Panc1 (cell line): ENCODE data around the gene ONECUT1. TPM values are rescaled to one million over a fixed set of nuclear protein-coding genes. Genes with fewer than 3 reads are reported as not detected.
A peak's percentile ranks its signal among the peaks of the same experiment; 100 is the strongest.

ENCODE experiments used
- ATAC-seq: fragments of 200-7000 bp; cut with Tn5 transposase; 2 replicates; pipeline ENCODE4 v1.9.1; 2020; ENCODE audit warnings: mild to moderate bottlenecking, moderate library complexity
- BruUV-seq: library from RNA; stranded (reverse); fragments of 400-500 nt; replicated peaks from 2 replicates; lab custom pipeline; 2021; lab: Mats Ljungman, UMichigan
- CTCF ChIA-PET: fragments of 300-600 bp; sonication (Branson Sonifier 250); formaldehyde crosslinking; loops from one replicate; lab custom pipeline; 2022; ENCODE audit warnings: antibody characterized with exemption; lab: Charles Lee
- POLR2A ChIA-PET: fragments of 300-600 bp; sonication (Branson Sonifier 250); formaldehyde crosslinking; loops from one replicate; lab custom pipeline; 2022; ENCODE audit warnings: antibody characterized with exemption; lab: Charles Lee
- DNase-seq: peaks from one replicate; pipeline ENCODE4 v3.0.0-alpha.2; 2010; ENCODE audit warnings: low read depth, low spot score
- H3K27ac ChIP-seq: 2 replicates; pipeline ENCODE4 v1.5.1; 2011; ENCODE audit warnings: mild to moderate bottlenecking, low read length, inconsistent platforms
- H3K27me3 ChIP-seq: fragments of 200-500 bp; sonication (Bioruptor generic); 2 replicates; pipeline ENCODE4 v1.6.0; 2014; ENCODE audit warnings: low read length, inconsistent platforms; ENCODE audit not compliant: control insufficient read depth, insufficient read depth
- H3K36me3 ChIP-seq: fragments of 200-500 bp; sonication (Bioruptor generic); 2 replicates; pipeline ENCODE4 v1.5.1; 2014; ENCODE audit warnings: inconsistent platforms, mild to moderate bottlenecking, low read length, moderate library complexity; ENCODE audit not compliant: control insufficient read depth, insufficient read depth
- H3K4me1 ChIP-seq: 2 replicates; pipeline ENCODE4 v1.5.1; 2011; ENCODE audit warnings: inconsistent platforms, mild to moderate bottlenecking, low read length, moderate library complexity; ENCODE audit not compliant: control insufficient read depth, insufficient read depth
- H3K4me3 ChIP-seq, 2 experiments: 2 replicates each; pipeline ENCODE4 v1.5.1; 2011 to 2012; ENCODE audit warnings: low read depth in 2 of 2, low read length in 2 of 2, mild to moderate bottlenecking in 2 of 2, inconsistent platforms in 1 of 2, moderate library complexity in 1 of 2
- H3K9me3 ChIP-seq: fragments of 200-500 bp; sonication (Bioruptor generic); 2 replicates; pipeline ENCODE4 v1.5.1; 2014; ENCODE audit warnings: low read depth, mild to moderate bottlenecking, inconsistent platforms, low read length, moderate library complexity; ENCODE audit not compliant: control insufficient read depth, insufficient read depth
- POLR2AphosphoS5 ChIP-seq: IDR thresholded peaks from 2 replicates; pipeline ENCODE4 v1.6.1; 2012; ENCODE audit warnings: mild to moderate bottlenecking, low read depth, low read length, moderate library complexity
- SIN3A ChIP-seq: IDR thresholded peaks from 2 replicates; pipeline ENCODE4 v1.6.1; 2012; ENCODE audit warnings: low read depth, mild to moderate bottlenecking, low read length, moderate library complexity, borderline replicate concordance; ENCODE audit not compliant: insufficient read depth
- TCF7L2 ChIP-seq: IDR thresholded peaks from 2 replicates; pipeline ENCODE4 v1.6.1; 2011; ENCODE audit warnings: mild to moderate bottlenecking, low read depth, low read length, inconsistent platforms
- in situ Hi-C: cut with HindIII; loops from 2 replicates; pipeline ENCODE4 v1.10.0; 2016; ENCODE audit warnings: low sequenced_read_pairs, low pct_unique_long_range_greater_than_20kb
- intact Hi-C: fragments of 100-400 bp; cut with micrococcal nuclease; formaldehyde crosslinking; loops from one replicate; pipeline ENCODE4 v1.10.0; 2022; ENCODE audit not compliant: unreplicated experiment
- total RNA-seq: library from RNA; stranded (reverse); gene quantifications from one replicate; pipeline ENCODE4 v1.2.1, GENCODE V29; 2021; ENCODE audit not compliant: unreplicated experiment
- TF ChIP-seq, protein P1 (sequence below), 2 experiments: IDR thresholded peaks; 2 replicates each; pipeline ENCODE4 v1.6.1; 2011 to 2012; ENCODE audit warnings: low read depth in 2 of 2, control low read depth in 1 of 2, low read length in 1 of 2, mild to moderate bottlenecking in 1 of 2, moderate library complexity in 1 of 2; ENCODE audit not compliant: insufficient read depth in 1 of 2
- TF ChIP-seq, protein P2 (sequence below): fragments of 450-650 bp; IDR thresholded peaks from 2 replicates; pipeline ENCODE4 v1.5.1; 2017; ENCODE audit warnings: mild to moderate bottlenecking

ONECUT1 gene
- total RNA-seq, 1 experiment from 2014 or later, result 0.18 TPM

DNA sequence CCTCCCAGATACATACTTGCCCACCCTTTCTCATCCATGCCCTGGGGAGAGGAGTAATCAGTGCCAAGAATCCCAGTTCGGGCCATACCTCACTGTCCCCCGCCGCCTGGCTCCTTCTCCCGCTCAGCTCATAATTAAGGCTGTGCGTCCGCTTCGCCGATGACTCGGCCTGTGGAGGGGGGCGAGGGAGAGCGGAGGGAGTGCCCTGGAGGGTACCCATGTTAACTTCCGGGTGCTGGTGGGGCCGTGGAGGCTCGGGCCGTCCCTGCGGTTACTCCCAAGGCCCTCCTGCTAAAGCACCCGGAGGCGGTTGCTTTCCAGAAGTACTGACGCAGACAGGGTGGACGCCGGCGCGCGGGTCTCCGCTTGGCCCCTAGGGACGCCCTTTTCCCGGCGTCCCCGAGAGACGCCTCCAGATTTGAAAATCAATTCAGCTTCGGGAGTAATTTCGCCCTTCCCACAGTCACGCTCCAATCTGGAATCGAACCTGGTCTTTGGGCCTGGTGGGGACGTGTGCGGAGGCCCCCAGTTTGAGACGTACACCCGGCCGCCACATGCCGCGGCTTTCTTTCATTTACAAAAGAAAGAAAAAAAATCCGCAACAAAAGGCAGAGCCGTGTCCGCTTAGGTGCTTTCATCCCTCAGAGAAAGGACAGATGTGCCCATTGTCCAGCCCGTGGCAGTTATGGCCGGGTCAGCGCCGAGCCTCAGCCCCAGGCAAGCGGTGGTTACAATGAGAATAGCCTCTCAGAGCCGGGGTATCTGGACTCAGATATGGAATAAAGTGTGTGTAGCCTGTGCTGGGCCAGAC lies 1.0 kb upstream of the ONECUT1 start:
- H3K4me1 ChIP-seq, result peaks cover 15% of the 10 kb centered on the region
- ATAC-seq, result no peak
- peaks cover 12% of the 10 kb centered on the region for H3K27me3 ChIP-seq
- POLR2A ChIA-PET, result no interaction called here
- TF ChIP-seq, protein P1, sequence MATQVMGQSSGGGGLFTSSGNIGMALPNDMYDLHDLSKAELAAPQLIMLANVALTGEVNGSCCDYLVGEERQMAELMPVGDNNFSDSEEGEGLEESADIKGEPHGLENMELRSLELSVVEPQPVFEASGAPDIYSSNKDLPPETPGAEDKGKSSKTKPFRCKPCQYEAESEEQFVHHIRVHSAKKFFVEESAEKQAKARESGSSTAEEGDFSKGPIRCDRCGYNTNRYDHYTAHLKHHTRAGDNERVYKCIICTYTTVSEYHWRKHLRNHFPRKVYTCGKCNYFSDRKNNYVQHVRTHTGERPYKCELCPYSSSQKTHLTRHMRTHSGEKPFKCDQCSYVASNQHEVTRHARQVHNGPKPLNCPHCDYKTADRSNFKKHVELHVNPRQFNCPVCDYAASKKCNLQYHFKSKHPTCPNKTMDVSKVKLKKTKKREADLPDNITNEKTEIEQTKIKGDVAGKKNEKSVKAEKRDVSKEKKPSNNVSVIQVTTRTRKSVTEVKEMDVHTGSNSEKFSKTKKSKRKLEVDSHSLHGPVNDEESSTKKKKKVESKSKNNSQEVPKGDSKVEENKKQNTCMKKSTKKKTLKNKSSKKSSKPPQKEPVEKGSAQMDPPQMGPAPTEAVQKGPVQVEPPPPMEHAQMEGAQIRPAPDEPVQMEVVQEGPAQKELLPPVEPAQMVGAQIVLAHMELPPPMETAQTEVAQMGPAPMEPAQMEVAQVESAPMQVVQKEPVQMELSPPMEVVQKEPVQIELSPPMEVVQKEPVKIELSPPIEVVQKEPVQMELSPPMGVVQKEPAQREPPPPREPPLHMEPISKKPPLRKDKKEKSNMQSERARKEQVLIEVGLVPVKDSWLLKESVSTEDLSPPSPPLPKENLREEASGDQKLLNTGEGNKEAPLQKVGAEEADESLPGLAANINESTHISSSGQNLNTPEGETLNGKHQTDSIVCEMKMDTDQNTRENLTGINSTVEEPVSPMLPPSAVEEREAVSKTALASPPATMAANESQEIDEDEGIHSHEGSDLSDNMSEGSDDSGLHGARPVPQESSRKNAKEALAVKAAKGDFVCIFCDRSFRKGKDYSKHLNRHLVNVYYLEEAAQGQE (IDR thresholded peaks at IDR 0.05; ENCODE audit: insufficient read depth in 1 of 2, low read depth in 2 of 2, low read length in 1 of 2), result no peak
- TF ChIP-seq TCF7L2, result no peak
- no peak for TF ChIP-seq SIN3A
- TF ChIP-seq POLR2AphosphoS5, result no peak
- TF ChIP-seq, protein P2, sequence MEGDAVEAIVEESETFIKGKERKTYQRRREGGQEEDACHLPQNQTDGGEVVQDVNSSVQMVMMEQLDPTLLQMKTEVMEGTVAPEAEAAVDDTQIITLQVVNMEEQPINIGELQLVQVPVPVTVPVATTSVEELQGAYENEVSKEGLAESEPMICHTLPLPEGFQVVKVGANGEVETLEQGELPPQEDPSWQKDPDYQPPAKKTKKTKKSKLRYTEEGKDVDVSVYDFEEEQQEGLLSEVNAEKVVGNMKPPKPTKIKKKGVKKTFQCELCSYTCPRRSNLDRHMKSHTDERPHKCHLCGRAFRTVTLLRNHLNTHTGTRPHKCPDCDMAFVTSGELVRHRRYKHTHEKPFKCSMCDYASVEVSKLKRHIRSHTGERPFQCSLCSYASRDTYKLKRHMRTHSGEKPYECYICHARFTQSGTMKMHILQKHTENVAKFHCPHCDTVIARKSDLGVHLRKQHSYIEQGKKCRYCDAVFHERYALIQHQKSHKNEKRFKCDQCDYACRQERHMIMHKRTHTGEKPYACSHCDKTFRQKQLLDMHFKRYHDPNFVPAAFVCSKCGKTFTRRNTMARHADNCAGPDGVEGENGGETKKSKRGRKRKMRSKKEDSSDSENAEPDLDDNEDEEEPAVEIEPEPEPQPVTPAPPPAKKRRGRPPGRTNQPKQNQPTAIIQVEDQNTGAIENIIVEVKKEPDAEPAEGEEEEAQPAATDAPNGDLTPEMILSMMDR, result peak; percentile 55; the same call in 1 of the 2 replicates
- H3K36me3 ChIP-seq, result no peaks in the 10 kb centered on the region
- H3K9me3 ChIP-seq, result no peaks in the 10 kb centered on the region
- H3K4me3 ChIP-seq, result peak overlapping the region; percentile 54 to 70
- no TSS peak for BruUV-seq
- in situ Hi-C loops, result no loop called here
- CTCF ChIA-PET, result interaction anchor here (0.6 kb wide), 1 partner anchor 75 kb away, joined by 5 read pairs; no protein-coding TSS in a partner anchor
- H3K27ac ChIP-seq, result no peak overlapping the region
- intact Hi-C loops, result no loop called here
- DNase-seq, result no peak

DNA sequence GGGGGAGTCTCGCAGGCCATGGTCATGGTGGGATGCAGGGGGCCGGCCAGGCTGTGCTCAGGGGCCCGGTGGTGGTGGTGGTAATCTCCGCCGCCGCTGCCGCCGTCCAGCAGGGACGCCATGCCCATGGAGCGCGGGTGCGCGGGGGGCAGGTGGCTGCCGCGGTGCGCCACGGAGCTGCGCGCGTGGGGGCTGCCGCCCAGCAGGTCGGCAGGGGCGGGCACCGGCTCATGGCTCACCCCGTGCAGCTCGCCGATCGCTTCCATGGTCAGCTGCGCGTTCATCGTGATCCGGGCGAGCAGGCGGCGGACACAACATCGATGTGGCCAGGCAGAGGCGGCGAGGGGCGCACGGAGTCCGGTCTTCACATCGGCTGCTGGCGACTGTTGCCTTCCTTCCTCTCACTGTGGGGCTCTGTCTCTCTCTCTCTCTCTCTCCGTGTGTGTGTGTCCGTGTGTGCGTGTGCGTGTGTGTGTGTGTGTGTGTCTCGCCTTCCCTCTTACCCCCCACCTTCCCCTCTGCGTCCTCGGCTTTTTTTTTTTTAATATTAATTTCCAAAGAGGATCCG lies 451 bp downstream of the ONECUT1 start:
- H3K36me3 ChIP-seq, result no peaks in the 10 kb centered on the region
- peak; percentile 31 for ATAC-seq
- no peak for DNase-seq
- ChIA-PET POLR2A (interaction anchor here (0.7 kb wide), 1 partner anchor 257 kb away, joined by 4 read pairs; no protein-coding TSS in a partner anchor), CTCF (no interaction called here)
- peaks cover 26% of the 10 kb centered on the region for H3K4me1 ChIP-seq
- BruUV-seq, result no TSS peak
- peaks cover 21% of the 10 kb centered on the region for H3K27me3 ChIP-seq
- TF ChIP-seq TCF7L2, result no peak
- TF ChIP-seq, protein P2, result 0 out of 2 replicates have a peak, but pooled peaks have one; percentile 5
- intact Hi-C loops, result no loop called here
- no peak overlapping the region for H3K27ac ChIP-seq
- in situ Hi-C loops, result no loop called here
- no peaks in the 10 kb centered on the region for H3K9me3 ChIP-seq
- peak overlapping the region; percentile 54 to 70 for H3K4me3 ChIP-seq
